ENCODE measurements around the gene SVOPL. TPM values are rescaled to one million over a fixed set of nuclear protein-coding genes. Genes with fewer than 3 reads are reported as not detected.

The SVOPL gene
- total RNA-seq, 1 experiment from 2014 or later = 2.3 TPM

GRCh38 chr7:138584696-138585095, 116.5 kb downstream of the SVOPL start:
- no peaks in the 10 kb centered on the region for H3K27me3 ChIP-seq (ENCODE audit: control insufficient read depth, insufficient read depth, low read length)
- peaks cover 24% of the 10 kb centered on the region for H3K36me3 ChIP-seq (replicated peaks; ENCODE audit: control insufficient read depth, insufficient read depth, low read length)
- no peak for DNase-seq
- no peak overlapping the region for H3K4me3 ChIP-seq (ENCODE audit: insufficient read depth, low read depth, low read length)

DNA sequence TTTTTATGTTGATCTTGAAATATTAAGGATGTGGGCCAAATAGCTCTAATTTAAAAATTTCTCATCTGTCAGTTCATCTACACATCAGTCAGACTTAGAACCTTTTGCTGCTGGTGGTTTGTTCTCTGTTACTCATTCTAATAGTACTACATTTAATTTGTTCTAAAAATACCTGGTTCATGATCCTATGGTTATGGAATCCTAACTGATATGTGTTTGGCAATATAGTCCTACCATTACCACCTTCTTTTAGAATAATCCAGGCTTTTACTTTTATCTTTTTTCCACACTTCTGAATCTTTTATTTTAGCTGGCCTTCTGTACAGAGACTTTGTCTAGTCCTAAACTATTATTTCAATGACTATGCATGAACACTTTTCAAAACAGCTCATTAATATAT, 116.9 kb downstream of the SVOPL start:
- no peak for DNase-seq
- H3K36me3 ChIP-seq (replicated peaks; ENCODE audit: control insufficient read depth, insufficient read depth, low read length) = peaks cover 24% of the 10 kb centered on the region
- no peaks in the 10 kb centered on the region for H3K27me3 ChIP-seq (ENCODE audit: control insufficient read depth, insufficient read depth, low read length)
- no peak overlapping the region for H3K4me3 ChIP-seq (ENCODE audit: insufficient read depth, low read depth, low read length)

DNA sequence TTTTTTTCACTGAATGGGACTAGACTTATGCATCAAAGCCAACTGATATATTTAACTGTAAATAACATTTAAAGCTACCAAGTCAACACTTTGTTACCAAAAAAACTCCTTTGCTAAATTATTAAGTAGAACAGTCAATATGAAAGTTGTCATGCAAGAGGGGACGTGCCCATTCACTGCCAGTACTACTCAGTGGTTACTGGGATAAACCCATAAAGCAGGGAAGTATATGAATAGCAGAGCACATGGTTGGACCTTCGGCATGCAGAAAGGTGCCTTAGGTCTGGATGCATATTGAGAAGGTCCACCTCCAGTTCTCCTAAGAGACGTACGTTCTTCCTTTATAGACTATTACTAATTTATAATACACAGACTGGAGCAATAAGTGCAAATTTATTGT, 120.1 kb downstream of the SVOPL start:
- peaks cover 41% of the 10 kb centered on the region for H3K36me3 ChIP-seq (replicated peaks; ENCODE audit: control insufficient read depth, insufficient read depth, low read length)
- no peaks in the 10 kb centered on the region for H3K27me3 ChIP-seq (ENCODE audit: control insufficient read depth, insufficient read depth, low read length)
- DNase-seq = no peak
- no peak overlapping the region for H3K4me3 ChIP-seq (ENCODE audit: insufficient read depth, low read depth, low read length)

DNA sequence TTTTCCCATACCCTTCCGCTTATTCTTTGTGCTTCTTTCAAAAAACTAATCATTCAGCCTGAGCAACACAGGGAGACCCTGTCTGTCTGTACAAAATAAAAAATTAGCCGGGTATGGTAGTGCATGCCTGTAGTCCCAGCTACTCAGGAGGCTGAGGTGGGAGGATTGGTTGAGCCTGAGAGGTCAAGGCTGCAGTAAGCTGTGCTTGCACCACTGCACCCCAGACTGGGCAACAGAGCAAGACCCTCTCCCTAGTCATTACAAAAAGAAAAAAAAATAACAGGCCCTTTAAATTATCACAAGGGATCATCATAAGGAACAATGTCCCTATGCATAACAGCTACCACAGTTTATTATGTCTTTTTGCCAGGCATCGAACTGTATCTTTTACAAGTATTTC, 121.5 kb downstream of the SVOPL start:
- Histone ChIP-seq H3K27me3 (ENCODE audit: control insufficient read depth, insufficient read depth, low read length) (no peaks in the 10 kb centered on the region), H3K36me3 (replicated peaks; ENCODE audit: control insufficient read depth, insufficient read depth, low read length) (peaks cover 44% of the 10 kb centered on the region), H3K4me3 (ENCODE audit: insufficient read depth, low read depth, low read length) (no peak overlapping the region)
- DNase-seq = no peak

DNA sequence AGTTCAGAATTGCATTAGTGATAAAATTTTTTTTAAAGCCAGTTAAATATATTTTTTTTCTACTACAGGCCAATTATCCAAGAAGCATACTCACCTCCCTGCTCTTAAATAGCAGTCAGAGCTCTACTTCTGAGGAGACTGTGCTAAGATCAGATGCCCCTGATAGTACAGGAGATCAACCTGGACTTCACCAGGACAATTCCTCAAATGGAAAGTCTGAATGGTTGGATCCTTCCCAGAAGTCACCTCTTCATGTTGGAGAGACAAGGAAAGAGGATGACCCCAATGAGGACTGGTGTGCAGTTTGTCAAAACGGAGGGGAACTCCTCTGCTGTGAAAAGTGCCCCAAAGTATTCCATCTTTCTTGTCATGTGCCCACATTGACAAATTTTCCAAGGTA, 122.0 kb downstream of the SVOPL start:
- no peaks in the 10 kb centered on the region for H3K27me3 ChIP-seq (ENCODE audit: control insufficient read depth, insufficient read depth, low read length)
- no peak for DNase-seq
- peaks cover 42% of the 10 kb centered on the region for H3K36me3 ChIP-seq (replicated peaks; ENCODE audit: control insufficient read depth, insufficient read depth, low read length)
- no peak overlapping the region for H3K4me3 ChIP-seq (ENCODE audit: insufficient read depth, low read depth, low read length)

GRCh38 chr7:138575897-138576428, 125.2 kb downstream of the SVOPL start:
- no peak overlapping the region for H3K4me3 ChIP-seq (ENCODE audit: insufficient read depth, low read depth, low read length)
- H3K36me3 ChIP-seq (replicated peaks; ENCODE audit: control insufficient read depth, insufficient read depth, low read length) = peaks cover 37% of the 10 kb centered on the region
- DNase-seq = no peak
- no peaks in the 10 kb centered on the region for H3K27me3 ChIP-seq (ENCODE audit: control insufficient read depth, insufficient read depth, low read length)

GRCh38 chr7:138573741-138574140, 127.4 kb downstream of the SVOPL start:
- peaks cover 32% of the 10 kb centered on the region for H3K36me3 ChIP-seq (replicated peaks; ENCODE audit: control insufficient read depth, insufficient read depth, low read length)
- no peak for DNase-seq
- H3K4me3 ChIP-seq (ENCODE audit: insufficient read depth, low read depth, low read length) = no peak overlapping the region
- H3K27me3 ChIP-seq (ENCODE audit: control insufficient read depth, insufficient read depth, low read length) = no peaks in the 10 kb centered on the region

DNA sequence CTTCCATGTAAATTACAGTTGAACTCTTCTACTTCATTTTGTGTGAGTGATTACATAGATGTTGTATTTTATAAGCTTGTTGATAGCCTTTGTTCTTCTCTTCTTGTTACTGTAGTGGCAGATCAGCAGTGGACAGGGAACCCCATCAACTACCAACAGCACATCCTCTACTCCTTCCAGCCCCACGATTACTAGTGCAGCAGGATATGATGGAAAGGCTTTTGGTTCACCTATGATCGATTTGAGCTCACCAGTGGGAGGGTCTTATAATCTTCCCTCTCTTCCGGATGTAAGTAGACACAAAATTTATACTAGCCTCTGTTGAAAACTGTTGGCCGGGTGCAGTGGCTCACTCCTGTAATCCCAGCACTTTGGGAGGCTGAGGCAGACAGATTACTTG, 130.4 kb downstream of the SVOPL start:
- Histone ChIP-seq H3K36me3 (replicated peaks; ENCODE audit: control insufficient read depth, insufficient read depth, low read length) (peaks cover 30% of the 10 kb centered on the region), H3K27me3 (ENCODE audit: control insufficient read depth, insufficient read depth, low read length) (no peaks in the 10 kb centered on the region), H3K4me3 (ENCODE audit: insufficient read depth, low read depth, low read length) (no peak overlapping the region)
- no peak for DNase-seq

- Histone ChIP-seq H3K36me3 (replicated peaks; ENCODE audit: control insufficient read depth, insufficient read depth, low read length) (peaks cover 35% of the 10 kb centered on the region), H3K27me3 (ENCODE audit: control insufficient read depth, insufficient read depth, low read length) (no peaks in the 10 kb centered on the region), H3K4me3 (ENCODE audit: insufficient read depth, low read depth, low read length) (no peak overlapping the region)
- no peak for DNase-seq
These were observed 131.7 kb downstream of the SVOPL start for GRCh38 chr7:138569418-138569817.

DNA sequence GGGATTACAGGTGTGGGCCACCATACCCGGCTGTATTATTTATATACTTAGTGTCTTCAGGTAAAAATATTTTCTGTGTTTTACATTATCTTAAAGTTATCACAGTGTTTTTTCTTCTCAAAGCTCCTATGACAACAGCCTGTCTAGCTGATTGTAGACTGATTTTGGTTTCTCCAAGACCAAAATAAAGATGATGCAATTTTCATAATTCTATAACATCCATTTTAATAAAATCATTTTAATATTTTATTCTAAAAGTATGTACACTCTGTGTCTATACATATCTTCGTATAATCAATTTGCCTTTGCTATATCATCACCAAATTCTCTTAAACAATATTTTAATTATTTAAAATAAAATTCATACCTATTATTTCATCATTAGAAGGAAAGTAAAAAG, 132.5 kb downstream of the SVOPL start:
- Histone ChIP-seq H3K4me3 (ENCODE audit: insufficient read depth, low read depth, low read length) (no peak overlapping the region), H3K36me3 (replicated peaks; ENCODE audit: control insufficient read depth, insufficient read depth, low read length) (peaks cover 42% of the 10 kb centered on the region), H3K27me3 (ENCODE audit: control insufficient read depth, insufficient read depth, low read length) (no peaks in the 10 kb centered on the region)
- no peak for DNase-seq

GRCh38 chr7:138565451-138566114, 135.6 kb downstream of the SVOPL start:
- no peak overlapping the region for H3K4me3 ChIP-seq (ENCODE audit: insufficient read depth, low read depth, low read length)
- no peak for DNase-seq
- H3K27me3 ChIP-seq (ENCODE audit: control insufficient read depth, insufficient read depth, low read length) = no peaks in the 10 kb centered on the region
- peaks cover 58% of the 10 kb centered on the region for H3K36me3 ChIP-seq (replicated peaks; ENCODE audit: control insufficient read depth, insufficient read depth, low read length)

DNA sequence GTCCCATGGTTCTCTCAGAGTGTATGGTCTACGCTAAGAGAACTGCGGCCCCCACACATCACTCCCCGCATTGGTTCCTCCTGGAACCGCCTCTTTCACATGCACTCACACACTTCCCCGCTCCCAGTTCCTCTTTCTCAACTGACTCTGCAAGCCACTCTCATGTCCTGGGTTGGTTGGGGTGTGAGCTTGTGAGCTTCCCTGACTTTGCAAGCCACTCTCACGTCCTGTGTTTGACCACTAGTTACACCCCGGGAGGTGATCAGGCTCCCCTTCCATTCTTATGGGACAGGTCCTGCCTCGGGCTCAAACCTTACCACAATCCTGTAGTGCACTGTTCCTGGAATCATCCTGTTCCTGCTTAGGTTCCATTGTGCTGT, 136.1 kb downstream of the SVOPL start:
- no peak overlapping the region for H3K4me3 ChIP-seq (ENCODE audit: insufficient read depth, low read depth, low read length)
- H3K36me3 ChIP-seq (replicated peaks; ENCODE audit: control insufficient read depth, insufficient read depth, low read length) = peaks cover 63% of the 10 kb centered on the region
- H3K27me3 ChIP-seq (ENCODE audit: control insufficient read depth, insufficient read depth, low read length) = no peaks in the 10 kb centered on the region
- no peak for DNase-seq

GRCh38 chr7:138564365-138564764, 136.8 kb downstream of the SVOPL start:
- peaks cover 69% of the 10 kb centered on the region for H3K36me3 ChIP-seq (replicated peaks; ENCODE audit: control insufficient read depth, insufficient read depth, low read length)
- no peaks in the 10 kb centered on the region for H3K27me3 ChIP-seq (ENCODE audit: control insufficient read depth, insufficient read depth, low read length)
- no peak for DNase-seq
- H3K4me3 ChIP-seq (ENCODE audit: insufficient read depth, low read depth, low read length) = no peak overlapping the region

DNA sequence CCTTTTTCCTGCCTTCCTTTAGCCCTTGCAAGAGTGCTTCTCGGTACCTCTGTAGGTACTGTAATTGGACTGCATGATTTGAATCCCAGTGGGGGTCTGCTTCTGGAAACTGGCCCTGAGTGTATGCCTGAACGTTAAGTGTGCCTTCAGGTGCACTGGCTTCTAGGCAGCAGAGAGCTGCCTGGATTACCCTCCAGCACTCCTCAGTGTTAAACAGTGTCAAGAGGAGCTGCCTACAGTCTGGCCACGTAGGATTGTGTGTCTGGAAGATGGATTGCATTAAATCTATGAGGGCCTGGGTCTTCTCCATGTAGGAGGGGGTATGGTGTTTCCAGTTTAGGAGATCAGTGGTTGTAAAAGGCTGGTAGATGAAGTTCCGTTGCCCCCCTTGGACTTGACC, 137.4 kb downstream of the SVOPL start:
- DNase-seq = no peak
- Histone ChIP-seq H3K4me3 (ENCODE audit: insufficient read depth, low read depth, low read length) (no peak overlapping the region), H3K27me3 (ENCODE audit: control insufficient read depth, insufficient read depth, low read length) (no peaks in the 10 kb centered on the region), H3K36me3 (replicated peaks; ENCODE audit: control insufficient read depth, insufficient read depth, low read length) (peaks cover 70% of the 10 kb centered on the region)

DNA sequence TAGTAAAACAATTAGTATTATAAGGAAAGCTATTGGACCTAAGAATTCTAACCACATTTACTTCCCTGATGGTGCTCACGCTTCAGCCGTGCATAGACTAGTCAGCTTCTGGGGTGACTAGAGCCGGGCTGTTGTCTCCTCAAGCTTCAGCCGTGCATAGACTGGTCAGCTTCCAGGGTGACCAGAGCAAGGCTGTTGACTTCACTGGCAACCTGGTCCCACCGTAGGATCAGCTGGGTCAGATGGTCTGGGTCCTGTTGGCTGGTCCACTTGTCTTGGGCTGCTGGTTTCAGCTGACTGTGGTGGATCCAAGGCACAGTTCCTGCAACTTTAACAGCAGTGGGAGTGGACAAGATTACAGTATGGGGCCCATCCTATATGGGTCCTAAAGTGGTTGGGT, 141.7 kb downstream of the SVOPL start:
- no peaks in the 10 kb centered on the region for H3K27me3 ChIP-seq (ENCODE audit: control insufficient read depth, insufficient read depth, low read length)
- DNase-seq = no peak
- H3K36me3 ChIP-seq (replicated peaks; ENCODE audit: control insufficient read depth, insufficient read depth, low read length) = peaks cover 87% of the 10 kb centered on the region
- no peak overlapping the region for H3K4me3 ChIP-seq (ENCODE audit: insufficient read depth, low read depth, low read length)

All from H7 (cell line).